Epithelial cell of proximal tubule (primary cell): Measurements from ENCODE around the gene TACC3. TPM values are rescaled to one million over a fixed set of nuclear protein-coding genes. Genes with fewer than 3 reads are reported as not detected.

ENCODE experiments used
- DNase-seq: peaks from one replicate; pipeline ENCODE4 v3.0.0-alpha.2; 2011; ENCODE audit warnings: low read depth
- H3K4me3 ChIP-seq: 2 replicates; pipeline ENCODE4 v1.5.1; 2011; ENCODE audit warnings: low read depth, mild to moderate bottlenecking, low read length
- CTCF ChIP-seq: conservative IDR thresholded peaks from 2 replicates; pipeline ENCODE4 v1.5.1; 2012; ENCODE audit warnings: low read depth, mild to moderate bottlenecking, low read length
- total RNA-seq: library from RNA; depleted of rRNA; stranded (reverse); fragments of >200 nt; gene quantifications from 2 replicates; pipeline ENCODE4 v1.2.3, GENCODE V29; 2015

The TACC3 gene
- total RNA-seq, 1 donor from 2014 or later: 94.4 TPM

- H3K4me3 ChIP-seq: no peak overlapping the region
- no peak for TF ChIP-seq CTCF
- DNase-seq: no peak
These were observed 15.6 kb upstream of the TACC3 start for GRCh38 chr4:1705732-1706131.

- TF ChIP-seq CTCF: no peak
- no peak for DNase-seq
- no peak overlapping the region for H3K4me3 ChIP-seq
These were observed 15.0 kb upstream of the TACC3 start for GRCh38 chr4:1706358-1706757.

GRCh38 chr4:1708581-1708980, 12.7 kb upstream of the TACC3 start:
- DNase-seq: no peak
- no peak for TF ChIP-seq CTCF
- H3K4me3 ChIP-seq: no peak overlapping the region

GRCh38 chr4:1711055-1711570, 10.2 kb upstream of the TACC3 start:
- no peak for TF ChIP-seq CTCF
- no peak for DNase-seq
- H3K4me3 ChIP-seq: peak overlapping the region; percentile 93

- no peak for DNase-seq
- TF ChIP-seq CTCF: no peak
- peak overlapping the region; percentile 93 for H3K4me3 ChIP-seq
These were observed 9.6 kb upstream of the TACC3 start for GRCh38 chr4:1711571-1712215.

- H3K4me3 ChIP-seq: peak within 1 kb of the TSS; percentile 93
- TF ChIP-seq CTCF: no peak
- DNase-seq: no peak
These were observed 8.9 kb upstream of the TACC3 start, which contains the start of gene SLBP for GRCh38 chr4:1712216-1713002. TSS of gene SLBP (minus strand) at chr4:1712319. CDS start at chr4:1712188, 131 bp downstream.
